Spinal cord (tissue), 10 donors: ENCODE results near the gene NABP1. TPM values are rescaled to one million over a fixed set of nuclear protein-coding genes. Genes with fewer than 3 reads are reported as not detected.
A peak's percentile ranks its signal among the peaks of the same experiment; 100 is the strongest.

Source experiments
- DNase-seq, 6 donors: peaks; one replicate each; pipeline versions ENCODE4 v3.0.0 to v3.0.0-alpha.2; 2013 to 2015; ENCODE audit warnings: low spot score in 6 of 6, low read depth in 4 of 6
- H3K27ac ChIP-seq: one replicate; pipeline ENCODE4 v1.5.1; 2013; ENCODE audit warnings: low read depth, low read length, control low read depth
- H3K27me3 ChIP-seq: one replicate; pipeline ENCODE4 v1.6.1; 2013; ENCODE audit warnings: low read length; ENCODE audit not compliant: control insufficient read depth, insufficient read depth
- H3K36me3 ChIP-seq: one replicate; pipeline ENCODE4 v1.6.1; 2013; ENCODE audit warnings: low read length; ENCODE audit not compliant: control insufficient read depth, insufficient read depth
- H3K4me1 ChIP-seq: one replicate; pipeline ENCODE4 v1.6.1; 2013; ENCODE audit warnings: low read length; ENCODE audit not compliant: control insufficient read depth, insufficient read depth
- H3K4me3 ChIP-seq: one replicate; pipeline ENCODE4 v1.5.1; 2013; ENCODE audit warnings: low read depth, low read length, control low read depth
- H3K9me3 ChIP-seq: one replicate; pipeline ENCODE4 v1.6.1; 2013; ENCODE audit warnings: low read length; ENCODE audit not compliant: control insufficient read depth, insufficient read depth
- WGBS: methylation state at CpG from one replicate; pipeline ENCODE4 v1.1.5; 2013; ENCODE audit warnings: missing lambda C conversion rate; ENCODE audit not compliant: insufficient coverage; 5-methylcytosine and 5-hydroxymethylcytosine counted together
- polyA plus RNA-seq, 2 donors: library from polyadenylated mRNA; unstranded; fragments of 120-200 nt; gene quantifications; one replicate each; pipeline ENCODE4 v1.2.1, GENCODE V29; 2013; ENCODE audit not compliant: insufficient read length in 2 of 2
- total RNA-seq, 2 donors: library from RNA; depleted of rRNA in 1 of 2; stranded (reverse); fragments of 120-200 nt in 1 of 2; fragments of >200 nt in 1 of 2; gene quantifications; one replicate each; pipeline versions ENCODE4 v1.2.3 to v1.2.4, GENCODE V29; 2013 to 2014
- donor health status: healthy.

NABP1 gene
- total and polyA plus RNA-seq, 4 donors = 5.1 to 14.0 (median 6.8) TPM

DNA sequence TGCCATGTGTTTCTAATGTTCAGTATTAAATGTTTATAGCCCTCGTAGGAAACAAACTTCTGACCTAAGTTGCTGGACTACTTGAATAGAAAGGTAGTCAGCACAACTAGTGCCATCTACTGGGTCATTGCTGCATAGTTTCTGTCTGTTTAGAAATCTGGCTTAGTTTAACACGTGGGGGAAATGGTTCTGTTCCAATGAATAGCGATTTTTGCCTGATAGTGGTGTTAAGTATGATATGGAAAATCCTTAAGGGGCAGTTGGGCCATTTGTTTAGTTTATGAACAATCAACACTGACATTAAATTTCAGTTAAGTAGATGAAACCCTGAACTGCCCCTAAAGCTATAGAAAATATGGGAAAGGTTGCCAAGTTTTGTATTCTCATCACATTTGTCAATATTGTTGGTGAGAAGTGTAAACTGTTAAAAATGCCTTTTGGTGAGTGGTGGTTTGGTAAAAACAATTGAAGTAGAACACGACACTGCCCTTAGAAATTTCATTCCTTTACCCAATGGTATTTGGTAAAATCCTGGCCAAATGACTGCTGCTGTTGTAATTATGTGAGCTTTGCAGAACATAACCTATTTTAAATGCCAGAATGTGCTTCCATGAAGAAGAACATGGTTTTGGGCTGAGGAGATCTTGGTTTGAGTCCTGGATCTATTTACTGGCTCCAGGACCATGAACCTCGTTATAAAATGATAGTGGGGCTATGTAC is 13.2 kb downstream of the NABP1 start:
- DNase-seq = peak in 3 of 6 donors; percentile 32 to 85 (median 73)
- H3K36me3 ChIP-seq = no peaks in the 10 kb centered on the region
- H3K4me1 ChIP-seq = no peaks in the 10 kb centered on the region
- H3K27me3 ChIP-seq = no peaks in the 10 kb centered on the region
- H3K9me3 ChIP-seq = no peaks in the 10 kb centered on the region
- no peak overlapping the region for H3K4me3 ChIP-seq
- H3K27ac ChIP-seq = no peak overlapping the region
- 0% methylated on average over 1 of the region's 5 CpGs for WGBS

DNA sequence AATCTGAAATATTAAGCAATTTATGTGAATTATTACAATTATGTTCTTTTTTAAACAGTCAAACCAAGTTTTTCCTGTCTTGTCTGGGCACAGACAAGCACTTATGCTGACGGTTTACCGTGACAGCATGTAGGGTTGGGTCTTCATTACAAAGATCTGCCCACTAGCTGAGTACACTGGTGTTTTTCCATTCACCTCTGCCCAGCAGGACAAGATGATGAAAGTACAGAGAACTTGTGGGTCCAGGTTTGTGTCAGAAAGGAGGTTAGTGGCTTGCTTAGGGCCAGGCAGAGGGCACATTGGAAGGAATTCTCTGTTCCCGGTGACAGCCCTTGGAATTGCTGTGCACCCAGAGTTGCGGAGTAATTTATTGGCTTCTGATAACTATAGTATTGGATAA is 14.0 kb downstream of the NABP1 start:
- DNase-seq = no peak
- Histone ChIP-seq H3K4me1 (no peaks in the 10 kb centered on the region), H3K36me3 (no peaks in the 10 kb centered on the region), H3K9me3 (no peaks in the 10 kb centered on the region), H3K4me3 (no peak overlapping the region), H3K27ac (no peak overlapping the region), H3K27me3 (no peaks in the 10 kb centered on the region)
- no CpG with 5 or more reads among the region's 4 CpGs for WGBS

DNA sequence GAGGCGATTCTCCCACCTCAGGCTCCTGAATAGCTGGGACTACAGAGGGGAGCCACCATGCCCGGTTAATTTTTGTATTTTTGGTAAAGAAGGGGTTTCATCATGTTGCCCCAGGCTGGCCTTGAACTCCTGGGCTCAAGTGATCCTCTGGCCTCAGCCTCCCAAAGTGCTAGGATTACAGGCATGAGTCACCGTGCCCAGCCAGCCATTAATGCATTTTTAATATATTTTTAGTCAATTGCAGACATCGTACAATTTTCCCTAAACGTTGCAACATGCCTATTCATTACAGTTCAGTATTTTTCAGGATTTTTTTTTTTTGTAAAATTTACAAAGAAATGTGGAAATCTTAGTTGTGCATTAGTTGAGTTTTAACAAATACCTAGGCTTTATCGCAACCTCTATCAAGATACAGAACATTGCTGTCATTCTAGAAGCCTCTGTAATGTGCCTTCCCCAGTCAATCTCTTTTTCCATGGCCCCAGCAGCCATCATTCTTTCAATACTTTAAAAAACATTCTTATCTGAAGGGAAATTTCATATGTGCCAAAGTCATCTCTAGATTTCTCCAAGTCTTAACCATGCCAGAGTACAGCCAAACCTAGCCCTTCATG is 14.7 kb downstream of the NABP1 start:
- no peaks in the 10 kb centered on the region for H3K9me3 ChIP-seq
- H3K27ac ChIP-seq = no peak overlapping the region
- H3K4me1 ChIP-seq = no peaks in the 10 kb centered on the region
- no peaks in the 10 kb centered on the region for H3K27me3 ChIP-seq
- no CpG with 5 or more reads among the region's 6 CpGs for WGBS
- DNase-seq = no peak
- H3K36me3 ChIP-seq = no peaks in the 10 kb centered on the region
- no peak overlapping the region for H3K4me3 ChIP-seq

DNA sequence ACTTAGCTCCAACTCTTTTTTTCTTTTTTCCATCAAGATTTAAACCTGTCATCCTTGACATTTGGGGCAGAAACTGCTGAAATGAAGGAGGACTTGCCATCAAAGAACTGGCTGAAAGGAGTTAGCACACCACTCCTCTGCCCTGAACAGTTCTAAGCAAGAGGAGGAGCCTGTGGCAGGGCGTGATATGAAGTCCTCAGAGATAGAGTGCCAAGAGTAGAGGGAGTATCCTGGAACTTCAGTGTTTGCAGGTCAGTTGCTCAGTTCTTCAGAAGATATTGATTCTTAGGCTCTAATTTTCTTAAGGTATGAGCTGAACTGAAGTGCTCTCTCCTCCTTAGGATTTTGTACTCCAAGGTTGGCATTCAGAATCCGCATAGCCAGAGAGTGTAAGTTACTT is 15.2 kb downstream of the NABP1 start:
- Histone ChIP-seq H3K4me3 (no peak overlapping the region), H3K36me3 (no peaks in the 10 kb centered on the region), H3K27ac (no peak overlapping the region), H3K9me3 (no peaks in the 10 kb centered on the region), H3K27me3 (no peaks in the 10 kb centered on the region), H3K4me1 (no peaks in the 10 kb centered on the region)
- 100% methylated on average over 1 of the region's 2 CpGs for WGBS
- DNase-seq = no peak

DNA sequence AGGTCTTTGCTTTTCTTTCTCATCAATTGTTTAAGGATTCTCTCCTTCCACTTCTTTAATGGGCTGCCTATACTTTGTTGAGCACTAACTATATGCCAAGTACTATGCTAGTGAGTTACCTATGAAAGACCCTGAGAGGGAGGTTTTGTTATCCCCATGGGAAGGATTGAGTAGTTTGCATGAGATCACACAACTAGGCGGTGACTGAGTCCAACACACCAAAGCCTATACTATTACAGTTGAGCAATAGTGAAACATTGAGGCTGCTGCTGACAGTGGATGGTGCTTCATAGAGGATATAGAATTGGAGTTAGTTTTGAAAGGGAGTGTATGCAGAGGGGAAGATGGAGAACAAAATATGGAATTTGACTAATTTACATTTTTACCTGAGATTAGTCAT is 15.8 kb downstream of the NABP1 start:
- H3K36me3 ChIP-seq = no peaks in the 10 kb centered on the region
- H3K27me3 ChIP-seq = no peaks in the 10 kb centered on the region
- no peaks in the 10 kb centered on the region for H3K4me1 ChIP-seq
- H3K27ac ChIP-seq = no peak overlapping the region
- WGBS = no CpG with 5 or more reads among the region's 1 CpG
- no peak overlapping the region for H3K4me3 ChIP-seq
- no peaks in the 10 kb centered on the region for H3K9me3 ChIP-seq
- DNase-seq = no peak

DNA sequence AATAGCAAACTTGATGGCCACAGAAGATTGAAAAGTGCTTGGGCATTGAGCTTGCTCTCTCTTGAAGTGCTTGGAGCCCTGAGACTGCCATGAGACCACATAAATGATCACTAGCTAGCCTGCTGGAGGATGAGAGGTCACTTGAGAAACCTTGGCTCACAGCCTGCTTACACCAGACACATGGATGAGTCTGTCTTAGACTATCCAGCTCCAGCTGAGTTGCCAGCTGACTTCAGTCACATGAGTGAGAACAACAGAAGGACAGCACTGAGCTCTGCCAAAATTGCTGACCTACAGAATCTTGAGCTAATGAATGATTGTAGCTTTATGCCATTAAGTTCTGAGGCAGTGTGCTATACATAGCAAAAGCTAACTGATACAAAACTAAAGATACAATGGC is 18.1 kb downstream of the NABP1 start:
- no peak overlapping the region for H3K27ac ChIP-seq
- peak in 1 of 6 donors; percentile 30 for DNase-seq

DNA sequence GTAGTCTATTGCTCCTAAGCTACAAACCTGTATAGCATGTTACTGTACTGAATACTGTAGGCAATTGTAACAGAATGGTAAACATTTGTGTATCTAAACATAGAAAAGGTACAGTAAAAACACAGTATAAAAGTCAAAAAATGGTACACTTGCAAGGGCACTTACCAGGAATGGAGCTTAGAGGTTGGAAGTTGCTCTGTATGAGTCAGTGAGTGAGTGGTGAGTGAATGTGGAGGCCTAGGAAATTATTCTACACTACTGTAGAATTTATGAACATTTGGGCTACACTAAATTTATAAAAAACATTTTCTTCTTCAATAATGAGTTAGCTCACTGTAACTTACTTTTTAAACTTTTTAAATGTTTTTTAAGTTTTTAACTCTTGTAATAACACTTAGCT is 19.0 kb downstream of the NABP1 start:
- Histone ChIP-seq H3K27ac (no peak overlapping the region), H3K27me3 (no peaks in the 10 kb centered on the region), H3K4me1 (no peaks in the 10 kb centered on the region), H3K36me3 (no peaks in the 10 kb centered on the region), H3K9me3 (no peaks in the 10 kb centered on the region), H3K4me3 (no peak overlapping the region)
- no peak for DNase-seq

More for the DNA sequence above, 18.1 kb downstream of the NABP1 start:
- no peaks in the 10 kb centered on the region for H3K36me3 ChIP-seq
- no peaks in the 10 kb centered on the region for H3K4me1 ChIP-seq
- no peaks in the 10 kb centered on the region for H3K9me3 ChIP-seq
- H3K27me3 ChIP-seq = no peaks in the 10 kb centered on the region
- no peak overlapping the region for H3K4me3 ChIP-seq

DNA sequence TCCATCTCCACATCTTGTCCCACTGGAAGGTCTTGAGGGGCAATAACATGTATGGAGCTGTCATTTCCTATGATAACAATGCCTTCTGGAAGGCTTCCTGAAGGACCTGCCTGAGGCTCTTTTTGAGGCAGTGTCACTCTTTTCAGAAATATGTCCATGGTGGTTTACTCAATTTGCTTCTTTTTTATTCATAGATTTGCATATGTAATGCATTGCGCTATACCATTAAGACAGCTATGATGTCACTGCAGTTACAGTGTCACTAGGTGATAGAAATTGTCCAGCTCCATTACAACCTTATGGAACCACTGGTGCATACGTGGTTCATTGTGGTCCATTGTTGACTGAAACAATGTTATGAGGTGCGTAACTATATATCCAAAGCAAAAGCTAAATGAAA is 19.9 kb downstream of the NABP1 start:
- Histone ChIP-seq H3K4me3 (no peak overlapping the region), H3K9me3 (no peaks in the 10 kb centered on the region), H3K27me3 (no peaks in the 10 kb centered on the region), H3K27ac (no peak overlapping the region), H3K36me3 (no peaks in the 10 kb centered on the region), H3K4me1 (no peaks in the 10 kb centered on the region)
- no peak for DNase-seq
- no CpG with 5 or more reads among the region's 3 CpGs for WGBS

DNA sequence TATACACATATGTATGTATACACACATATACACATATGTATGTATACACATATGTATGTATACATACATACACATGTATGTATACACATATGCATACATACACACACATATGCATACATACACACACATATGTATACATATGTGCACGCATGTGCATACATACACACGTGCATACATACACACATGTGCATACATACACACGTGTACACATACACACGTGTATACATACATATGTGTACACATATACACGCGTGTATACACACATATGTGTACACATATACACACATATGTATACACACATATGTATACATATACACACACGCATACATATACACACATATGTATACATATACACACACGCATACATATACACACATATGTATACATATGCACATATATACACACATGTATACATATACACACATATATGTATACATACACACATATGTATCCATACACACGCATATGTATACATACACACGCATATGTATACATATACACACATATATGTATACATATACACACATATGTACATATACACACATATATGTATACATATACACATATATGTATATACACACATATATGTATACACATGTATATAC is 21.5 kb downstream of the NABP1 start:
- Histone ChIP-seq H3K9me3 (no peaks in the 10 kb centered on the region), H3K4me3 (no peak overlapping the region), H3K27ac (no peak overlapping the region), H3K4me1 (no peaks in the 10 kb centered on the region), H3K27me3 (no peaks in the 10 kb centered on the region), H3K36me3 (no peaks in the 10 kb centered on the region)
- no peak for DNase-seq
- WGBS = no CpG with 5 or more reads among the region's 10 CpGs

DNA sequence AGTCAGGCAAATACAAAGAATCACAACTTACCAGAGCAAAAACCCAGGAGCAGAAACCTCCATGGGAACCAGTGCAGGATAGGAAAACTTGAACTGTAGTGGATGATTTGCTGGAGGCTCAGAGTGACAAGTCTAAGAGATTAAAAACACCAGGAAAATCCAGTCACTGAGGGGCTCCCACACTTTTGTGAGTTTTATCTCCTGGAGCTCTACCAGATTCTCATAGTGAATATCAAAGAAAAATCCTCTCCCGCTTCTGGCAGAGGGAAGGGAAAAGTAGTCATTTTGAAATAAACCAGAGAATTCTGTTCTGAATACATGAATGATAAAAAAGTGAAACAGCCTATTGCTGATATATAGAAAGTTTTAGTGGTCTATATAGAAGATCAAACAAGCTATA is 23.1 kb downstream of the NABP1 start:
- no peak for DNase-seq
- WGBS = no CpG with 5 or more reads among the region's 1 CpG
- Histone ChIP-seq H3K27ac (no peak overlapping the region), H3K4me3 (no peak overlapping the region), H3K36me3 (no peaks in the 10 kb centered on the region), H3K4me1 (no peaks in the 10 kb centered on the region), H3K27me3 (no peaks in the 10 kb centered on the region), H3K9me3 (no peaks in the 10 kb centered on the region)
